AG04449 (cell line): ENCODE measurements around the gene FITM1.

Experiments
- CTCF ChIA-PET: fragments of 350-600 bp; formaldehyde crosslinking; extraction: SDS; loops from one replicate; lab custom pipeline; 2021; ENCODE audit warnings: antibody characterized with exemption; lab: Yijun Ruan, JAX
- POLR2A ChIA-PET: fragments of 400-600, 350-600 bp; formaldehyde crosslinking; extraction: SDS; loops from one replicate; lab custom pipeline; 2020; ENCODE audit warnings: antibody characterized with exemption, inconsistent platforms; lab: Yijun Ruan, JAX
- DNase-seq: peaks from one replicate; pipeline ENCODE4 v3.0.0-alpha.2; 2010; ENCODE audit warnings: low read depth, low spot score
- H3K4me3 ChIP-seq: 2 replicates; pipeline ENCODE4 v1.5.1; 2011; ENCODE audit warnings: low read depth, mild to moderate bottlenecking, control low read depth, low read length
- CTCF ChIP-seq: IDR thresholded peaks from one replicate; pipeline ENCODE4 v1.5.1; 2011; ENCODE audit warnings: mild to moderate bottlenecking, moderate library complexity, low read length, control low read depth, inconsistent platforms; ENCODE audit not compliant: insufficient read depth; ENCODE audit errors: missing control alignments

Gene FITM1

GRCh38 chr14:24177041-24177825, 46.8 kb downstream of the FITM1 start:
- no peak for TF ChIP-seq CTCF
- DNase-seq = no peak
- H3K4me3 ChIP-seq = no peak overlapping the region
- CTCF ChIA-PET = interaction anchor here (1.2 to 1.3 kb wide), 2 partner anchors 16 to 119 kb away, joined by 3 to 7 read pairs; partner anchors contain the start of gene IRF9
- POLR2A ChIA-PET = interaction anchor here (0.8 kb wide), 1 partner anchor 9 kb away, joined by 3 read pairs; no protein-coding TSS in a partner anchor

GRCh38 chr14:24177891-24178290, 47.4 kb downstream of the FITM1 start:
- ChIA-PET POLR2A (interaction anchor here (0.8 kb wide), 1 partner anchor 8 kb away, joined by 3 read pairs; no protein-coding TSS in a partner anchor), CTCF (interaction anchor here (1.3 kb wide), 1 partner anchor 17 kb away, joined by 7 read pairs; the partner anchor contains the start of gene IRF9)
- DNase-seq = no peak
- TF ChIP-seq CTCF = no peak
- no peak overlapping the region for H3K4me3 ChIP-seq

- no peak for DNase-seq
- TF ChIP-seq CTCF = no peak
- CTCF ChIA-PET = interaction anchor here (1.1 to 3.3 kb wide), 2 partner anchors 18 to 118 kb away, joined by 3 to 18 read pairs; partner anchors contain the start of gene IRF9
- POLR2A ChIA-PET = no interaction called here
- H3K4me3 ChIP-seq = no peak overlapping the region
These were observed 48.1 kb downstream of the FITM1 start for GRCh38 chr14:24178399-24179178.

- POLR2A ChIA-PET = interaction anchor here (0.8 kb wide), 1 partner anchor 16 kb away, joined by 4 read pairs; no protein-coding TSS in a partner anchor
- TF ChIP-seq CTCF = no peak
- CTCF ChIA-PET = interaction anchor here (1.1 to 3.3 kb wide), 2 partner anchors 18 to 117 kb away, joined by 3 to 18 read pairs; partner anchors contain the start of gene IRF9
- no peak for DNase-seq
- H3K4me3 ChIP-seq = no peak overlapping the region
These were observed 49.0 kb downstream of the FITM1 start for GRCh38 chr14:24179294-24179960.

GRCh38 chr14:24179961-24180796, 49.7 kb downstream of the FITM1 start:
- ChIA-PET CTCF (interaction anchor here (3.3 kb wide), 1 partner anchor 19 kb away, joined by 18 read pairs; the partner anchor contains the start of gene IRF9), POLR2A (interaction anchor here (0.8 kb wide), 1 partner anchor 16 kb away, joined by 4 read pairs; no protein-coding TSS in a partner anchor)
- DNase-seq = peak; percentile 21
- H3K4me3 ChIP-seq = no peak overlapping the region
- TF ChIP-seq CTCF = no peak
